GM21515 (cell line): ENCODE measurements around the gene CMIP.

ENCODE experiments used
- ATAC-seq: cut with Tn5 transposase; IDR thresholded peaks from one replicate; pipeline ENCODE4 v1.9.1; 2021; ENCODE audit not compliant: unreplicated experiment

The CMIP gene

GRCh38 chr16:81578636-81579413 lies 134.2 kb downstream of the CMIP start:
- ATAC-seq = no peak

GRCh38 chr16:81581107-81581506 lies 136.5 kb downstream of the CMIP start:
- no peak for ATAC-seq

- no peak for ATAC-seq
Measured at GRCh38 chr16:81582655-81583441, 138.2 kb downstream of the CMIP start.

- ATAC-seq = no peak
Measured at GRCh38 chr16:81583893-81584631, 139.5 kb downstream of the CMIP start.

- no peak for ATAC-seq
Measured at GRCh38 chr16:81585785-81586184, 141.2 kb downstream of the CMIP start.

- no peak for ATAC-seq
Measured at GRCh38 chr16:81586417-81586816, 141.8 kb downstream of the CMIP start.

- no peak for ATAC-seq
Measured at GRCh38 chr16:81586977-81587625, 142.5 kb downstream of the CMIP start.

- no peak for ATAC-seq
Measured at GRCh38 chr16:81587626-81588160, 143.1 kb downstream of the CMIP start.

- no peak for ATAC-seq
Measured at GRCh38 chr16:81588326-81589081, 143.9 kb downstream of the CMIP start.

GRCh38 chr16:81589975-81590650 lies 145.5 kb downstream of the CMIP start:
- no peak for ATAC-seq

- ATAC-seq = no peak
Measured at GRCh38 chr16:81590714-81591544, 146.3 kb downstream of the CMIP start.

GRCh38 chr16:81591545-81591870 lies 146.9 kb downstream of the CMIP start:
- ATAC-seq = no peak

- no peak for ATAC-seq
Measured at GRCh38 chr16:81592353-81592866, 147.8 kb downstream of the CMIP start.

GRCh38 chr16:81593481-81593880 lies 148.9 kb downstream of the CMIP start:
- ATAC-seq = no peak

- no peak for ATAC-seq
Measured at GRCh38 chr16:81595629-81596292, 151.2 kb downstream of the CMIP start.

- ATAC-seq = no peak
Measured at GRCh38 chr16:81597079-81597658, 152.6 kb downstream of the CMIP start.

- ATAC-seq = no peak
Measured at GRCh38 chr16:81598083-81598482, 153.5 kb downstream of the CMIP start.
